GM19025 (cell line): Measurements from ENCODE around the gene CPVL.

ENCODE experiments used
- ATAC-seq: cut with Tn5 transposase; IDR thresholded peaks from one replicate; pipeline ENCODE4 v1.9.1; 2021; ENCODE audit warnings: mild to moderate bottlenecking, low read depth, moderate library complexity; ENCODE audit not compliant: unreplicated experiment

CPVL gene

DNA sequence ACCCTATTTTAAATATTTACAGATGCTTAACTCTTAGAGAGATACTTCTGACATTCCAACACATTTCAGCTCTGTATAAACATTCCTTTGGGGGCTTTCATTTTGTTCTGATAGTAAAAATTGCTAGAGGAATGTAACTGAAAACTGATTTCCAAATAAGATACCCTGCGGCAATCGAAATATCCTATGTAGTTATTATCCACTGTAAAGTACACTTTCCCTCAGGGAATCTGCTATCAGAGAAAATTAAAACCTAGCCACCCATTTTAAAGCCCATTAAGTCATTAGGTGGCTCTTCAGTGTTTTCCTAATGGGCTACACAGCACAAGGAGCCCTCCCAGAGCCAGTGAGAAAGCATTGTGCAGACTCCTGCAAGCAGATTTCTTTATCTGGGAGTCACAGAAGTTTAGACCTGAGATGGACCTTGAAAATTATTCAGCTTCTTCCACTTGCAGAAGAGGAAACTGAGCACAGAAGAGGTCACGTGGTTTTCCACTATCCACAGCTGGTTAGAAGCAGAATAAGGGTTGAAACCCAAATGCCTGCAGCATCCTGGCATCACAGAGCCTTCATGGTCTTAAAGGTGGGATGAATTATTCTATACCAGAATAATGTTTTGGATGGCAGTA is 12.6 kb upstream of the CPVL start:
- no peak for ATAC-seq

DNA sequence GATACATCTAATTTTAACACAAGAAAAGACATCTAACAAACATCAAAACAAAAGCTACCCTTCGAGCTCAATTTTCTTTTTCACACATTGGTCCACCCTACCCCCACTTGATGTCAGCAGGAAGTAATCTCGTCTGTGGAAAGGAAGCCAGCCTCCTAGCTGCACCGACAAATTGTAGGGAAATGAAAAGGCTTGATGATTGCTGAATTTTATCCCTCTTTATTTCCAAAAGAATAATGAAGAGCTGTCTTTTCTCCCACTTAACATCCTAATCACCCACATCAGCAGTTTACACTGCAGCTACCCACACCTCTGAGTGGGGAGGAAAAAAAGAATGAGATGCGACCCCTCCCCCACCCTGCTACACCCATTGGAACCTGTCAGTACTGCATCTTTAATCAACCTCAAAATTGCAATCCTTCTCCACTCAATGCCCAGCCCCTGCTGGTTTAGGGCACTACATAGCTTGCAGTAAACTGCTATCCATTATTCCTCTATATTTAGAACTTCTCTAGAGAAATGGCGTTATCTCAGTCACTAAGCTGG is 10.6 kb upstream of the CPVL start:
- ATAC-seq = no peak

DNA sequence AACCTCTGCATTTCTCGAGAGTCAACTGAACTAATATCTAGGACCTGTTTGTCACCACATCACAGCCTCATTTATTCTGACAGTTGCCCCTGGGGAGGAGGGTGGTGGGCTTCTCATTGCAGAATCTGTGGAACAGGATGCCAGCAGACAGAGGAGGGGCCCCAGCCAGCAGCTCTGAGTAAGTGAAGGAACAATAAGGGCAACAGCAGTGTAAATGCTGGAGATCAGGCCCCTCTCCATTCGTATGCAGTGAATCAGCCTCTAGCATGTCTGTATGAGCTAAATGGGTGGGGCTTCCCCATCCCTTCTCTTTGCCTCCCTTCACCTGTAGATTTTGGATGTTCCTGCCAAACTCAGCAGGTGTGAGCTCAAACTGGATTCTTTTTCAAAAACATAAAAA is 7.7 kb upstream of the CPVL start:
- no peak for ATAC-seq

DNA sequence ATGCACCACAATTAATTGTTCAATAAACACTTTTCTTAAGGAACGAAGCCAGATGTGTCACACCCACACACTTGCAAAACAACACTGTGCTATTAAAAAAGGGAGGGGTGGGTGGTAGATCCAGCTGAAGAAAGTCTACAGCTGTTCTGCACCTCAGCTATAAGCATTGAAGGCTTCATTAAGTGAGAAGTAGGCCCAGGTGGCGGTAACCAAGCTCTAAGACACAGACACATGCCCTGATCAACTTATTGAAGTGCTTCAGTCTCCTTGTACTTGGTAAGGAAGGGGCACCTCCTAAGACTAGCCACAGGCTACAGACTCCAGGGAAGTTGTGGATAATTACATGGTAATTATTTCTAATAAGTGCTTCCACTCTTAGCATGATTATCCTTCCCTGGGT is 4.5 kb upstream of the CPVL start:
- no peak for ATAC-seq

DNA sequence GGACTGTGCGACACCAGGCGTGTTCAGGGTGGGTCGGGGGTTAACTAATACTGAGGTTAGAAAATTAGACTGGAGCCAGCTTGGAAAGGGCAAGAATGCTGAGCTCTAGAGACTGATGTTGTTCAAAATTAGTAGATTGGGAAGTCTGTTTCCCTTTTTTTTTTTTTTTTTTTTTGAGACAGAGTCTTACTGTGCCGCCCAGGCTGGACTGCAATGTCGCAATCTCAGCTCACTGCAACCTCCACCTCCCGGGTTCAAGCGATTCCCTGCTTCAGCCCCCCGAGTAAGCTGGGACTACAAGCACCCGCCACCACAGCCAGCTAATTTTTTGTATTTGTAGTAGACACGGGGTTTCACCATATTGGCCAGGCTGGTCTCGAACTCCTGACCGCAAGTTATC is 2.7 kb upstream of the CPVL start:
- no peak for ATAC-seq

DNA sequence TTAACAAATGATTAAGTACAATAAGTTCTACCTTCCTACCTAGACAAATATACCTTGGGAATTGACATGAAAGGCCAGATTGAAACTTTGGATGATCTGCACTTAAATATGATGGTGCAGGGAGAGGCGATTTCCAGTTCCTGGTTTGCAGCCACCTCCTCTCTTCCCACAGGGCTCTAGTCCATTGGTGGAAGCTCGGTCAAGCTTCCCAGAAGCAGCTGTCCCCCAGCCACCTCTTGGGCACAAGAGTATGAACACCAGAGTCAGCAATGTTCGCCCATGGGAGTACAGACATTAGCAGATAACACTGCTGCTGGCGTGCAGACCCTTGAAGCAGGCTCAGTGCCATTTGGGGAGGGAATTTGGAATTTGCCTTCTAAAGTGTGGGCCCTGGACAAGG is 1.5 kb upstream of the CPVL start:
- ATAC-seq = no peak

DNA sequence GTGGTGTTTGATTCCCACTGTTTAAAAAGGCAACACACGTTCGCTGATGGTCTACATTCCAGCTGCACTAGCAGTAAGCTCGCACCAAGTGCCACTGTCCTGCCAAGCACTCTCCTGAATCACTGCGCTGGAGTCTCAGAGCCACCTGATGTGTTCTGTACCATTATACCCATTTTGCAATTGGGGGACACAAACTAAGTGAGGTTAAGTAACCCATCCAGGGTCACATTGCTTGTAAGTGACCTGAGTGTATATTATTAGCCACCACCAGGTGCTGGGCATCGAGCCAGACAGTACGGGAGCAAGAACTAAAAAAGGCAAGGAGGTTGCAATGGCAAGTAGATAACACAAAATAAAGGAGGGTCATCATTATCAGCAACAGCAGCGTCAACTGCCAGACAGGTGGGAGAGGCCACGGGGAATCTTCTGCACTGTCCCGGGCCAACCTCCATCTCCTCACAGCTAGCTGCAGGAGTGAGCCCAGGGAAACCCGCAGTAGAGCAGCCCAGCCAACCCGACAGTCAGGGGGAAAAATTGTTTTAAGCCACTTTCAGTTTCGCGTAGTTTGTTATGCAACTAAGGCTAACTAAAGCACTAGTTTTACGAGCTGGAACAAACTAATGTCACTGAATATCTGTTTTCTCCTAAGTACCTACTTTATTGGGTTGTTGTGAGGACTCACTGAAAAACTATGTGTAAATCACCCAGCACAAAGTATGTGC is 712 bp upstream of the CPVL start:
- no peak for ATAC-seq

DNA sequence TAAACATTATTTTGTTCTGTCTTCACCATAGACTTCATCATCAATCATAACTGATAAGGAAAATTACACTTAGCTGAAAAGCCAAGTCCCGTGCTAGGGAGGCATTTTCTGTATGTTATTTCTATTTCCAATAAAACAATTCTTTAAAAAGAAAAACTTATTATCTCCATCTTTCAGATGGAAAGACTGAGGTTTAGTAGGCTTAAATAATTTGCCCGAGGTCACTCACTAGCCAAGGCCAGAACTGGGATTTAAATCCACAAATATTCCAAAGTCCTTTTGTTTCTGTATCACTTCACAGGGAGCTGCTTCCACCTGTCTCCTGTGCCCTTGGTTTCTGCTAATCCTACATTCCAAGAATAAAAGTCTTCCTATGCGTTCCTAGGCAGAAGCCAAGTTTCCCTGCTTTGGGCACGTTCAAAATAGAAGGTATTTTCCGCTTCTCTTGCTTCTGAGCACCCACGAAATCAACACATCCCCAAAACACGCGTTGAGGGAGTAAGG is 732 bp downstream of the CPVL start:
- ATAC-seq = no peak

DNA sequence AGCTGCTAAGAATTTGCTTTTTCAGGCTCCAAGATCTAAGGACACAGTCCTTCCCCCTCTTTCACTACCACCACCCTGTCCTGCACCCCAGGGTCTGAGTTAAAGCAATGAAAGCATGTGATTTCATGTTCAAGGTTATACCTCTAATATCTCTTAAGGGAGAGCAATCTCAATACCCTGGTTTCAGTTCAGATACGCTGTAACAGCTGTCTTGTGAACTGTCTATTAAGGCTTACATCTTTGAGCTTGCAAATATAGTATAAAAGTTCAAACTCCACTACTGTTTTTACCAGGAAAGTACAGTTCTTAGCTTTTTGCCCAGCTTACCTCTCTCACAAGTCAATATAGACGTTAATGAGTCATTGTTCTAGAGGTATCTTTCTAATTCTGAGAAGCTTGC is 2.6 kb downstream of the CPVL start:
- no peak for ATAC-seq

DNA sequence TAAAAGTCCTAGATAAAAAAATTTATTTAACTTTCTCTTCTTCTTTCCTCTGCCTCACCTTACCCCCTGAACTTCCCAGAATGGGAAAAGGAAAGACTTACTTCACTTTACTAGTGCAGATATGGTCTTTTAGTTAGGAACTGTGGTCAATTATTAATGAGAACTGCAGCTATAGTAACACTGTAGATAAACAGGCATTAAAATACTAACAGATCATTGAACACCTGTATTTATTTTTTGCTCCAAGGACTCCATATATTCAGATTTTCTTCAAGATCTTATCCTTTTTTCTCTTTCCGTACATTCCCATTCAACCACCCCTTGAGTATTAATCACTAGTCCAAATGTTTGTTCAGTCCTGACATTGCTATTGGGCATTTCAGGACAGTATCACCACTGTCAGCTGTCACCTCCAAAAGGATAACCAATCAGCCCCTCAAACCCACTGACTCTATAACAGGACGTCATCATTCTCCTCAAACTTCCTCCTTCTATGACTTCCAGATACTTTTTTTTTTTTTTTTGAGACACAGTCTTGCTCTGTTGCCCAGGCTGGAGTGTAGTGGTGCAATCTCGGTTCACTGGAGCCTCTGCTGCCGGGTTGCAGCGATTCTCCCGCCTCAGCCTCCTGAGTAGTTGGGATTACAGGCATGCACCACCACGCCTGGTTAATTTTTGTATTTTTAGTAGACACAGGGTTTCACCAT is 4.2 kb downstream of the CPVL start:
- no peak for ATAC-seq

DNA sequence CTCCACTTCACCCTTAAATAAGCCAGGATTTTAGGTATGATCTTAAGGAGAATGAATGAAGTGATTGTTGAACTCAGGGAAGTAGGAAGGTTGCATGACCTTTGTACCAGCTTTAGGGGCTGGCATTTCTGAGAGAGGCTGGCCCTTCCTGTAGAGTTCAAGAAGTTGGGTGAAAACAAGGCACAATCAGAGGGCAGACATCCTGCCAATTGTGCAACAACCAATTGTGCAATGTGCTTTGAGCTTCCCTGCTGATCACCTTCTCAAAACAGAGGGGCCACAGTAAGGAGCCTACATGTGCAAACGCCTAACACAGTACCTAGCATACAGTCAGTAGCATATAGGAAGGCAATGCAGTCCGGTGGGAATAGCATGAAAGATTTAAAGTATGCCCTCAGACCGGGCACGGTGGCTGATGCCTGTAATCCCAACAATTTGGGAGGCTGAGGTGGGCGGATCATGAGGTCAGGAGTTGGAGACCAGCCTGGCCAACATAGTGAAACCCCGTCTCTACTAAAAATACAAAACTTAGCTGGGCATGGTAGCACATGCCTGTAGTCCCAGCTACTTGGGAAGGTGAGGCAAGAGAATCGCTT is 5.4 kb downstream of the CPVL start:
- ATAC-seq = no peak

DNA sequence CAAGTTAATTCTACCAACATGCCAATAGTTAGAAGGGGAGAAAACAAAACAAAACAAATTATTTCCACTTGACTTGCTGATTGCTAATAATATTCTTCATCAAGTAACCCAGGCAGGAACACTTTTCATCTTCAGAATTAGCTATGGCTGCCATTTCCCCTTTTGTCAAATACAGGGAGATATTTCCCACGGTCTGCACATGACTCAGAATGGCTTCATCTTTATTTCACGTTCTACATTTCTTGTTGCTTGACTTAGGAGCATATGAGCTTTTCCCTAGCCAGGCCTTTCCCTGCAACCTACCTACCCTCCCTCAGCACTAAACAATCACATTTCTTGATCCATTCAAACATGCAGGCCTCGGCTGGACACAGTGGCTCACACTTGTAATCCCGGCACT is 6.5 kb downstream of the CPVL start:
- no peak for ATAC-seq

DNA sequence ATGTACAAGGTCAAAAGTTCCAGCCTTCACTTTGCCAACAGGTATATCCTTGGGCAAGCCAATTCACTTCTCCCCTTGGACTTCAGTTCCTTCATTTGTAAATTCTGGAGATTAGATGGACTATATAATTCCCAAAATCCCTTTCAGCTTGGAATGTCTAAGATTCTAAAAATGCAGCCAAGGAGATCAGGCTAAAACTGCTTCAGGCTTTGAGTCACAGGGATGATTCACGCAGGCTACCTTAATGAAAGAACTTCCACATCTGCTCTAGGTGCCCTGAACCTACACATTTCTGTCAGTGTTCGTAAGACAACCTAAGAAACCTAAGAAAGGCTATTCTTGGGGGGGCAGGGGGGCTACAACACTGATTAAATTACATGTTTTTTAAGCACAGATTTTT is 7.1 kb downstream of the CPVL start:
- no peak for ATAC-seq

DNA sequence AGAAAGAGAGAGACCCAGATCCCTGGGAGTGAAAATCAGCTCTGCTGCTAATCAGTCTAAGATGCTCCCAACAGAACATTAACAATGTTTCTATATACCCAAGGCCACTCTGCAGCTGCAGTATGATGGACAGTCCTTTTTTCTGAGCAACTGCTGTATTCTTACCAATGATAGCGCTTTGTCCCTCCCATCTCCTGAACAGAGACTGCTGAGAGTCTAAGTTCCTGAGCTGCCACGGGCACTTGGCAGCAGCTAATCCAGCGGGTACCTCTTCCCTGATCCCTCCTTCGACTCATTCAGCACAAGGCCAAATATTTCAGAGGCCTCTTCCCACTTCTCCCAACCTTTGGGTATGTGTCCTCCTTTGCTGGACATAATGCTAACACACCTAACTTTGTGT is 7.7 kb downstream of the CPVL start:
- no peak for ATAC-seq

DNA sequence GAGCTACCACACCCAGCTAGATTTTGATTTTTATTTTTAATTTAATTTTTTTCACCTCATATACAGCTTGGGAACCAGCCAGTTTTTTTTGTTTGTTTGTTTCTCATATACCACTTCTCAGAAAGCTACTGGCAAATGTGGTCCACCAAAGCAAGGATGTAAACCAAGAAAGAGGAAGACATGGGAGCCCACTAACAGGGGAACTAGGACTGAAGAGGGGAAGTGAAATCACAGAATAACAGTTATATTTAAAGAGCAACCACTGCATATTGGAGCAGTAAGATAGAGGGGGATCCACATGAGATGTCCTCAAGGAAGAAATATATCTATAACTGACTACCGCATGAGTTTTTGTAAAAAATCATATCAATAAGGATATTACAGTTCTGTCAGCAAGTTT is 10.5 kb downstream of the CPVL start:
- ATAC-seq = no peak

DNA sequence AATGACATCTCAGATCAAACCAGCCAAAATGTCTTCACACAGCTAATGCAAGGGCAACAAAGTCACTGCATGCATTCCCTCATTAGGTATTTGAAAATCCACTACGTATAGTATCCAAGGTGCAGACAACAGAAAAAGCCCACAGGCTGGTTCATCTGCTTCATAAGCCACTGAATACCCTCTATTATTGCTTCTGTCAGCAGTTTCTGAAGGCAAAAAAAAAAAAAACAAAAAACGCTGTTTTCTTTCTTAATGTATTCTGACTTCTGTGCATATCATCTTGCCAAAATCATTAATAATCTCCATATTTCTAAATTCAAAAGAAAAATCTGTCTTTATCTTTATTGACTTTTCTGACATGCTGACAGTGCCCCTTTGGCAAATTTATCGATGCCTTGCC is 13.4 kb downstream of the CPVL start:
- no peak for ATAC-seq

DNA sequence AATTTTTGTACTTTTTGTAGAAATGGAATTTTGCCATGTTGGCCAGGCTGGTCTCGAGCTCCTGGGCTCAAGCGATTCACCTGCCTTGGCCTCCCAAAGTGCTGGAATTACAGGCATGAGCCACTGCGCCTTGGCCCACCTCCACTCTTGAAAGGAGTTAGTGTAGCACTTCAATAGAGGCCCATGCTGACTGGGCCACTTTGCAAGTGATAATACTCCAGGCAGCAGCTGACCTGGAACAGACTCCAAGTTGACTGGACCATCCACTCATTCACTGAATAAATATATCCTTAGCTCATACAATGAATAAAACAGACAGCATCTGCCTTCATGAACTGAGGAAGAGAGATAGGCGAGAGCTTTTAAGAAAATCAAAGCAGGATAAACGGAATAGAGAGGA is 14.7 kb downstream of the CPVL start:
- no peak for ATAC-seq

DNA sequence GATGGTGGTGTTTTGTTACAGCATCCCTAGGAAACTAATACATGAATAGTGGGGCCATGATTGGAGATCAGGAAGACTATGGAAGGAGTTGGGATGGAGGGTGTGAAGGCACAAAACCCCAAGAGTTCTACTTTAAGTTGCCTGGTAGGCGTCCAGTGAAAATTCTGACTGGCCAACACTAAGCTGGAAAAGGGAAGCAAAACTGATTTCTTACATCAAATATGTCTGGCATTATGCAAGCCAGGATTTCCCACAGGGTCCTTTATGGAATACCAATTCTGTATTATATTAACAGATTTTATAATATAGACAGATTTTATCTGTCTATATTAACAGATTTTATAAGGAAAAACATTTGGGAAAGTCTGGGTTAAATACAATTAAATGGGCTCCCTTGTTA is 16.2 kb downstream of the CPVL start:
- no peak for ATAC-seq

DNA sequence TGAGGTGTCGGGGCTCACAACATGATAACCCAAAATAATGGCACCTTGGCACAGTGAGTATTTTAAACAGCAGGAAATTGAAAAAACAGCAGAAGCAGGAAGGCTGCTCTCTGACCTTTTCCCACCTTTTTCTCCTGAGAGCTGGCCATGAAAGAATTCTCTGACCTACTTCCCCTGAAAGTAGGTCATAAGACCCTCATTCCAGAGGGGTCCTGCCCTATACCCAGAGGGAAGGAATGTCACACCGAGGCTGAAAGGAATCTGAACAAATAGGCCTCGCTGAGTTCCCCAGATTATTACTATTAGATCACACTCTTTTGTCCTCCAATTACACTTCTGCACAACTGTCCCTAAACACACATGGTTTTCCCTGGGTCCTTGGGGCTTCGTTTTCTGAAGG is 18.8 kb downstream of the CPVL start:
- no peak for ATAC-seq

DNA sequence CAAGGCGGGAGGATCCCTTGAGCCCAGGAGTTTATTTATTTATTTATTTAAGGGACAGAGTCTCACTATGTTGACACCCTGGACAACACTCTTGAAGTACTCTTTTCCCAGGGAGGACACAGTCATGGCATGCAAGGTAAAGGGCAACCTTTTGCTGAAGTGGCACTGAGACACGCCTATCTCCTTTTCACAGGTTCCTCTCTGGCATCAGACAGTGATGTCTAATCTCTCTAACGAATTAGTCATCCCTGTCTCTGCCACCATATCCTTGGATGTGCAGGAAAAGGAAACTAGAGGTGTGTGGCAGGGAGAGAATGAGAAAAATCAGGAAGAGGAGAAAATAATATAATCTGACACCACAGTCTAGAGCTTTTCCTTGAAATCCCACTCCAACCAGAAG is 19.5 kb downstream of the CPVL start:
- no peak for ATAC-seq

DNA sequence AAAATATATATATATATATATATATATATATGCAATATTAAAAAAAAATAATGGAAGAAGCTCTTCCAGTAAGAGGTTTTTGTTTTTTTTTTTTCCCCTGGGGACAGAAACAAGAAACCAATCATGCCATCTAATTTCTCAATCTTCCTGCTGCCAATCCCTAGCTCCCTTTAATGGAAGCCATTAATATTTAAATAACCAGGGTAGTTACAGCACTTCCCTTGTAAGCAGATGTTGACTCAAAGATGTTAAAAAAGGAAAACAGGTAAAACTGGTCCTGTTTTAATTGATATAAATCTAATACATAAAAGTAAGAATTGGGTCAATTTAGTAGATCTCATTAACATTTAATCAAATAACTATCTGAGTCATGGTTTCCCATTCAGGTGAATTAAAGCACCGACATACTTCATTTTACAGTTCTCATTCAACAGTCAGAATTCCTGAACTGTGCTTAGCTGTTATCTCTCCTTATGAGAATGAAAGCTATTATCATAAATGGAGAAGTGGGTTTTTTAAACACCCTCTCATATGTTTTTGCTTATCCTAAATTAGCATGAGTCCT is 22.6 kb downstream of the CPVL start:
- ATAC-seq = no peak
